AG04449 (cell line): ENCODE data around the gene ADAMTS18.

Experiments used
- CTCF ChIA-PET: fragments of 350-600 bp; formaldehyde crosslinking; extraction: SDS; loops from one replicate; lab custom pipeline; 2021; ENCODE audit warnings: antibody characterized with exemption; lab: Yijun Ruan, JAX
- POLR2A ChIA-PET: fragments of 400-600, 350-600 bp; formaldehyde crosslinking; extraction: SDS; loops from one replicate; lab custom pipeline; 2020; ENCODE audit warnings: antibody characterized with exemption, inconsistent platforms; lab: Yijun Ruan, JAX
- DNase-seq: peaks from one replicate; pipeline ENCODE4 v3.0.0-alpha.2; 2010; ENCODE audit warnings: low read depth, low spot score
- H3K4me3 ChIP-seq: 2 replicates; pipeline ENCODE4 v1.5.1; 2011; ENCODE audit warnings: low read depth, mild to moderate bottlenecking, control low read depth, low read length
- CTCF ChIP-seq: IDR thresholded peaks from one replicate; pipeline ENCODE4 v1.5.1; 2011; ENCODE audit warnings: mild to moderate bottlenecking, moderate library complexity, low read length, control low read depth, inconsistent platforms; ENCODE audit not compliant: insufficient read depth; ENCODE audit errors: missing control alignments

The ADAMTS18 gene

GRCh38 chr16:77324729-77325128 is 110.1 kb downstream of the ADAMTS18 start:
- CTCF ChIA-PET: no interaction called here
- TF ChIP-seq CTCF: no peak
- POLR2A ChIA-PET: no interaction called here
- H3K4me3 ChIP-seq: no peak overlapping the region
- DNase-seq: no peak

- CTCF ChIA-PET: no interaction called here
- POLR2A ChIA-PET: no interaction called here
- DNase-seq: no peak
- H3K4me3 ChIP-seq: no peak overlapping the region
- TF ChIP-seq CTCF: no peak
These were observed 111.1 kb downstream of the ADAMTS18 start for GRCh38 chr16:77323695-77324094.

GRCh38 chr16:77322757-77323156 is 112.1 kb downstream of the ADAMTS18 start:
- DNase-seq: no peak
- POLR2A ChIA-PET: no interaction called here
- CTCF ChIA-PET: no interaction called here
- no peak overlapping the region for H3K4me3 ChIP-seq
- no peak for TF ChIP-seq CTCF

- ChIA-PET POLR2A (no interaction called here), CTCF (interaction anchor here (1.2 to 1.5 kb wide), 2 partner anchors 63 to 80 kb away, joined by 3 read pairs; no protein-coding TSS in a partner anchor)
- no peak overlapping the region for H3K4me3 ChIP-seq
- TF ChIP-seq CTCF: no peak
- no peak for DNase-seq
These were observed 117.8 kb downstream of the ADAMTS18 start for GRCh38 chr16:77317059-77317458.

GRCh38 chr16:77310877-77311276 is 124.0 kb downstream of the ADAMTS18 start:
- no peak for TF ChIP-seq CTCF
- DNase-seq: no peak
- ChIA-PET CTCF (no interaction called here), POLR2A (no interaction called here)
- no peak overlapping the region for H3K4me3 ChIP-seq

GRCh38 chr16:77308163-77308561 is 126.7 kb downstream of the ADAMTS18 start:
- ChIA-PET POLR2A (no interaction called here), CTCF (no interaction called here)
- TF ChIP-seq CTCF: no peak
- H3K4me3 ChIP-seq: no peak overlapping the region
- no peak for DNase-seq
